Stimulated activated CD4-positive, alpha-beta T cell treated with anti-CD3 and anti-CD28 coated beads, Interleukin-4, amount 100 ng/mL, for 4 hours (primary cell): ENCODE measurements around the gene DOCK3.
"Not testable (repeated sequence)": the region's sequence is repeated elsewhere in the genome, so short reads cannot be mapped to it uniquely, and the experiment has no call there.

Experiments
- DNase-seq, 2 experiments: peaks; one replicate each; pipeline ENCODE4 v3.0.0-alpha.2; 2020

DOCK3 gene

GRCh38 chr3:50651445-50651844 lies 23.3 kb upstream of the DOCK3 start:
- no peak for DNase-seq

- DNase-seq, result no peak
These were observed 22.7 kb upstream of the DOCK3 start for GRCh38 chr3:50651920-50652529.

- DNase-seq, result peak; percentile 50
These were observed 22.0 kb upstream of the DOCK3 start for GRCh38 chr3:50652709-50653108.

- DNase-seq, result no peak
These were observed 20.7 kb upstream of the DOCK3 start for GRCh38 chr3:50653937-50654595.

GRCh38 chr3:50655009-50655830 lies 19.5 kb upstream of the DOCK3 start:
- peak in 1 of 2 experiments; percentile 62 for DNase-seq

- no peak for DNase-seq
These were observed 18.1 kb upstream of the DOCK3 start for GRCh38 chr3:50656417-50657195.

GRCh38 chr3:50657407-50657806 lies 17.3 kb upstream of the DOCK3 start:
- DNase-seq, result no peak

- DNase-seq, result no peak
These were observed 16.9 kb upstream of the DOCK3 start for GRCh38 chr3:50657816-50658215.

- DNase-seq, result no peak
These were observed 16.3 kb upstream of the DOCK3 start for GRCh38 chr3:50658416-50658815.

- no peak for DNase-seq
These were observed 15.9 kb upstream of the DOCK3 start for GRCh38 chr3:50658831-50659230.

- DNase-seq, result no peak
These were observed 14.3 kb upstream of the DOCK3 start for GRCh38 chr3:50660386-50660785.

GRCh38 chr3:50661321-50661837 lies 13.3 kb upstream of the DOCK3 start:
- no peak for DNase-seq

GRCh38 chr3:50662408-50662807 lies 12.3 kb upstream of the DOCK3 start:
- no peak for DNase-seq

GRCh38 chr3:50665081-50665840 lies 9.5 kb upstream of the DOCK3 start:
- no peak for DNase-seq

- DNase-seq, result not testable (repeated sequence)
These were observed 8.9 kb upstream of the DOCK3 start for GRCh38 chr3:50665841-50666115.

- no peak for DNase-seq
These were observed 7.9 kb upstream of the DOCK3 start for GRCh38 chr3:50666837-50667236.

GRCh38 chr3:50671331-50671730 lies 3.4 kb upstream of the DOCK3 start:
- DNase-seq, result no peak

GRCh38 chr3:50672656-50673055 lies 2.1 kb upstream of the DOCK3 start:
- no peak for DNase-seq

- DNase-seq, result no peak
These were observed 796 bp upstream of the DOCK3 start for GRCh38 chr3:50673931-50674330.

GRCh38 chr3:50675179-50676030 lies 678 bp downstream of the DOCK3 start:
- DNase-seq, result peak; percentile 52 to 65

- DNase-seq, result no peak
These were observed 1.4 kb downstream of the DOCK3 start for GRCh38 chr3:50676031-50676705.
